ENCODE data around the gene FARS2. TPM values are rescaled to one million over a fixed set of nuclear protein-coding genes. Genes with fewer than 3 reads are reported as not detected.
A peak's percentile ranks its signal among the peaks of the same experiment; 100 is the strongest.

Gene FARS2
- total and polyA plus RNA-seq, 2 of the 13 experiments (the other 11 are each of a cell fraction or from before 2014, with no cell fraction given), result 15.4 to 26.0 TPM

- TF ChIP-seq E2F1 (CRISPR knock-in tag; IDR thresholded peaks at IDR 0.05), result no peak
- TF ChIP-seq FLYWCH1 (CRISPR knock-in tag; IDR thresholded peaks at IDR 0.05), result no peak
- no peak for TF ChIP-seq MAFG (CRISPR knock-in tag; IDR thresholded peaks at IDR 0.05)
- TF ChIP-seq SIN3A (IDR thresholded peaks at IDR 0.05; ENCODE audit: borderline replicate concordance, low read depth, low read length), result peak; percentile 34
- no peak for TF ChIP-seq ZFP36L1 (CRISPR knock-in tag; IDR thresholded peaks at IDR 0.05)
- TF ChIP-seq ZNF24 (IDR thresholded peaks at IDR 0.05), result no peak
- TF ChIP-seq THYN1 (CRISPR knock-in tag; IDR thresholded peaks at IDR 0.05; ENCODE audit: borderline replicate concordance, low read depth), result no peak
- no peak for TF ChIP-seq ZNF33B (CRISPR knock-in tag; IDR thresholded peaks at IDR 0.05)
- TF ChIP-seq CBX1 (IDR thresholded peaks at IDR 0.05; ENCODE audit: low read depth), result peak; percentile 9
- peak; percentile 85 for TF ChIP-seq ZNF605 (CRISPR knock-in tag; IDR thresholded peaks at IDR 0.05)
- no peak for TF ChIP-seq NR2F6 (IDR thresholded peaks at IDR 0.05)
- TF ChIP-seq NR2F6 (CRISPR knock-in tag; IDR thresholded peaks at IDR 0.05), result no peak
- TF ChIP-seq BCL6 (CRISPR knock-in tag; IDR thresholded peaks at IDR 0.05), result no peak
- 0 out of 2 replicates have a peak, but pooled peaks have one; percentile 22 for TF ChIP-seq ZSCAN25 (CRISPR knock-in tag; IDR thresholded peaks at IDR 0.05)
- no peak for TF ChIP-seq ZIK1 (CRISPR knock-in tag; IDR thresholded peaks at IDR 0.05; ENCODE audit: borderline replicate concordance, low read depth)
- no peak for TF ChIP-seq TBL1XR1 (IDR thresholded peaks at IDR 0.05; ENCODE audit: borderline replicate concordance, low read length, partially characterized antibody)
- TF ChIP-seq ZNF34 (CRISPR knock-in tag; IDR thresholded peaks at IDR 0.05; ENCODE audit: borderline replicate concordance), result no peak
- TF ChIP-seq ZNF652 (CRISPR knock-in tag; IDR thresholded peaks at IDR 0.05; ENCODE audit: borderline replicate concordance, low read depth), result peak; percentile 1; the same call in 1 of the 2 replicates
- TF ChIP-seq AHDC1 (CRISPR knock-in tag; IDR thresholded peaks at IDR 0.05; ENCODE audit: borderline replicate concordance), result peak; percentile 9; the same call in 1 of the 2 replicates
- no peak for TF ChIP-seq ZBTB37 (CRISPR knock-in tag; IDR thresholded peaks at IDR 0.05)
- TF ChIP-seq ZBTB26 (CRISPR knock-in tag; IDR thresholded peaks at IDR 0.05; ENCODE audit: borderline replicate concordance), result no peak
- TF ChIP-seq ELF3 (CRISPR knock-in tag; IDR thresholded peaks at IDR 0.05), result no peak
- TF ChIP-seq KDM5B (CRISPR knock-in tag; IDR thresholded peaks at IDR 0.05; ENCODE audit: borderline replicate concordance), result no peak
Observed at GRCh38 chr6:5261545-5262109, 314 bp downstream of the FARS2 start (continued).

Measured in HepG2 (cell line).